Gastrocnemius medialis (tissue), 4 donors: Measurements from ENCODE around the gene DEPDC7.

Experiments used
- CTCF ChIP-seq, 5 experiments: fragments of 450-650 bp in 3 of 5; fragments of 200-600 bp in 2 of 5; sonication (generic) in 2 of 5; IDR thresholded peaks in 4 of 5; conservative IDR thresholded peaks in 1 of 5; 1 replicate in 4 of 5; 2 replicates in 1 of 5; pipeline ENCODE4 v1.5.1; 2016 to 2019; ENCODE audit warnings: antibody characterized with exemption in 5 of 5, mild to moderate bottlenecking in 3 of 5, moderate library complexity in 3 of 5
- POLR2A ChIP-seq, 2 donors: fragments of 450-650 bp; IDR thresholded peaks; one replicate each; pipeline ENCODE4 v1.6.1; 2017; ENCODE audit warnings: antibody characterized with exemption in 2 of 2, mild to moderate bottlenecking in 2 of 2, moderate library complexity in 2 of 2

DNA sequence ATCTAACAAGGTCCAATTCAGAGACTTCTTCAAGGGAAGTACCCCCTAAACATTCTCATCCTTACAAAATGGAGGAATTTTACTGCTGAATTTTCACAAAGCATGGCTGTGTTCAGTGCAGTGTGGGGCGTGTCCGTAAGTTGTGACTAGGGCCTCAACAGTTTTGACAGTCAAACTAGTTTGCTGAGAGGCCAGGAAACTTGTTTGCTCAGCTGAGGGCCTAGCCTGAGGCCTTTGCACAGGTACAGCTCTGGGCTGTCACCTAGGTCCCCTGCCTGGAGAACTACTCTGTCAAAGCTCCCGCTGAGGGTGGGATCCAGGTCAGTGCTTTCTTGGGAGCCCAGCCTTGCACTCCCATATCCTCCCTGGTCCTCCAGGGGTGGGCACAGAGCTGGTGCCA, 51.6 kb downstream of the DEPDC7 start:
- TF ChIP-seq CTCF (IDR thresholded peaks at IDR 0.05 in 4 of 5, conservative IDR thresholded peaks at IDR 0.05 in 1 of 5) (no peak), POLR2A (IDR thresholded peaks at IDR 0.05) (no peak)
